GM23338 (cell line): ENCODE measurements around the gene MTR. TPM values are rescaled to one million over a fixed set of nuclear protein-coding genes. Genes with fewer than 3 reads are reported as not detected.

Experiments used
- ATAC-seq: fragments of 200-7000 bp; cut with Tn5 transposase; 3 replicates; pipeline ENCODE4 v1.9.1; 2020
- DNase-seq: peaks from one replicate; pipeline ENCODE4 v3.0.0-alpha.2; 2015; ENCODE audit warnings: low spot score
- H2AFZ ChIP-seq: fragments of 200-600 bp; sonication (generic); 2 replicates; pipeline ENCODE4 v1.8.0; 2016; ENCODE audit warnings: antibody characterized with exemption, mild to moderate bottlenecking, moderate library complexity
- H3F3A ChIP-seq: fragments of 200-600 bp; sonication (generic); replicated peaks from 2 replicates; pipeline ENCODE4 v1.8.0; 2017; ENCODE audit warnings: antibody characterized with exemption, mixed run types, low read depth
- H3K27ac ChIP-seq: fragments of 200-600 bp; sonication (generic); 2 replicates; pipeline ENCODE4 v1.6.1; 2016; ENCODE audit warnings: low read depth
- H3K27me3 ChIP-seq: fragments of 200-600 bp; sonication (generic); 2 replicates; pipeline ENCODE4 v1.8.0; 2016; ENCODE audit warnings: mild to moderate bottlenecking, mixed run types, moderate library complexity; ENCODE audit not compliant: insufficient read depth
- H3K36me3 ChIP-seq: fragments of 200-600 bp; sonication (generic); 2 replicates; pipeline ENCODE4 v1.8.0; 2016; ENCODE audit warnings: mild to moderate bottlenecking; ENCODE audit not compliant: insufficient read depth
- H3K4me1 ChIP-seq: fragments of 200-600 bp; sonication (generic); 2 replicates; pipeline ENCODE4 v1.8.0; 2016; ENCODE audit warnings: mild to moderate bottlenecking, moderate library complexity; ENCODE audit not compliant: insufficient read depth
- H3K4me2 ChIP-seq: fragments of 200-600 bp; sonication (generic); 2 replicates; pipeline ENCODE4 v1.7.1; 2017; ENCODE audit warnings: mixed run types
- H3K4me3 ChIP-seq: fragments of 200-600 bp; sonication (generic); 2 replicates; pipeline ENCODE4 v1.6.1; 2016; ENCODE audit warnings: mixed run types
- H3K79me2 ChIP-seq: fragments of 200-600 bp; sonication (generic); replicated peaks from 2 replicates; pipeline ENCODE4 v1.8.0; 2017; ENCODE audit warnings: mild to moderate bottlenecking; ENCODE audit not compliant: insufficient read depth
- H3K9me2 ChIP-seq: fragments of 200-600 bp; sonication (generic); 2 replicates; pipeline ENCODE4 v1.8.0; 2017; ENCODE audit not compliant: insufficient read depth
- H4K20me1 ChIP-seq: fragments of 200-600 bp; sonication (generic); replicated peaks from 2 replicates; pipeline ENCODE4 v1.8.0; 2017; ENCODE audit warnings: mild to moderate bottlenecking; ENCODE audit not compliant: insufficient read depth
- H3K27ac Mint-ChIP-seq: 2 replicates; pipeline ENCODE4 v1.8.0; 2020; ENCODE audit warnings: inconsistent platforms, mild to moderate bottlenecking, moderate library complexity, mixed read lengths
- H3K27me3 Mint-ChIP-seq: 3 replicates; pipeline ENCODE4 v1.8.0; 2022; ENCODE audit warnings: low read depth, mild to moderate bottlenecking, moderate library complexity, mixed read lengths, inconsistent platforms; ENCODE audit not compliant: insufficient read depth, poor library complexity
- H3K36me3 Mint-ChIP-seq: 3 replicates; pipeline ENCODE4 v1.8.0; 2021; ENCODE audit warnings: low read depth, mild to moderate bottlenecking, inconsistent platforms, moderate library complexity, mixed read lengths
- H3K4me1 Mint-ChIP-seq: 3 replicates; pipeline ENCODE4 v1.8.0; 2020; ENCODE audit warnings: mild to moderate bottlenecking, inconsistent platforms, mixed read lengths
- H3K4me3 Mint-ChIP-seq: 3 replicates; pipeline ENCODE4 v1.8.0; 2021; ENCODE audit warnings: moderate library complexity, mild to moderate bottlenecking, inconsistent platforms, mixed read lengths
- H3K9me3 Mint-ChIP-seq: 3 replicates; pipeline ENCODE4 v1.8.0; 2020; ENCODE audit warnings: moderate library complexity, mild to moderate bottlenecking, inconsistent platforms, mixed read lengths
- CREB1 ChIP-seq: fragments of 250-450 bp; sonication (Bioruptor Pico); IDR thresholded peaks from 2 replicates; pipeline ENCODE4 v1.5.0; 2020; ENCODE audit warnings: low read depth, mild to moderate bottlenecking, moderate library complexity
- EZH2 ChIP-seq: fragments of 200-600 bp; sonication (generic); IDR thresholded peaks from one replicate; pipeline ENCODE4 v1.8.0; 2017; ENCODE audit warnings: antibody characterized with exemption, mild to moderate bottlenecking, low read depth; ENCODE audit not compliant: unreplicated experiment
- EZH2phosphoT487 ChIP-seq: fragments of 200-600 bp; sonication (generic); IDR thresholded peaks from one replicate; pipeline ENCODE4 v1.8.1; 2018; ENCODE audit warnings: antibody characterized with exemption; ENCODE audit not compliant: unreplicated experiment
- JUNB ChIP-seq: IDR thresholded peaks from one replicate; pipeline ENCODE4 v1.6.1; 2016; ENCODE audit warnings: antibody characterized with exemption; ENCODE audit not compliant: unreplicated experiment
- NANOG ChIP-seq: IDR thresholded peaks from 2 replicates; pipeline ENCODE4 v1.6.1; 2016; ENCODE audit warnings: antibody characterized with exemption, borderline replicate concordance
- POLR2AphosphoS5 ChIP-seq: IDR thresholded peaks from 2 replicates; pipeline ENCODE4 v1.6.1; 2016; ENCODE audit warnings: antibody characterized with exemption, low read depth
- STAT1 ChIP-seq: IDR thresholded peaks from one replicate; pipeline ENCODE4 v1.6.1; 2016; ENCODE audit warnings: antibody characterized with exemption; ENCODE audit not compliant: unreplicated experiment
- ZNF114 ChIP-seq: fragments of 250-450 bp; sonication (Bioruptor Pico); IDR thresholded peaks from 2 replicates; pipeline ENCODE4 v1.5.0; 2020; ENCODE audit warnings: mild to moderate bottlenecking, moderate library complexity
- ZNF331 ChIP-seq: fragments of 250-450 bp; sonication (Bioruptor Pico); IDR thresholded peaks from 2 replicates; pipeline ENCODE4 v1.5.0; 2020; ENCODE audit warnings: low read depth, mild to moderate bottlenecking, moderate library complexity
- ZNF462 ChIP-seq: fragments of 250-450 bp; sonication (Bioruptor Pico); IDR thresholded peaks from 2 replicates; pipeline ENCODE4 v1.5.0; 2020; ENCODE audit warnings: mild to moderate bottlenecking, moderate library complexity
- polyA plus RNA-seq: library from polyadenylated mRNA; unstranded; fragments of >200 nt; fragmentation: Nextera tagmentation; extraction: Ambion mirVana; gene quantifications from 2 replicates; pipeline ENCODE4 v1.2.1, GENCODE V29; 2016
- total RNA-seq: library from RNA; depleted of rRNA; stranded (reverse); fragments of >200 nt; shearing (Covaris generic); gene quantifications from 2 replicates; pipeline ENCODE4 v1.2.3, GENCODE V29; 2014
- TF ChIP-seq, protein P1 (sequence below), 2 experiments: fragments of 200-600 bp in 1 of 2; sonication (generic) in 1 of 2; conservative IDR thresholded peaks; 2 replicates each; pipeline versions ENCODE4 v1.5.1 to v1.6.1; 2016 to 2017; ENCODE audit warnings: antibody characterized with exemption in 2 of 2, low read depth in 2 of 2, mild to moderate bottlenecking in 2 of 2, moderate library complexity in 1 of 2
- TF ChIP-seq, protein P2 (sequence below): IDR thresholded peaks from 2 replicates; pipeline ENCODE4 v1.6.1; 2016; ENCODE audit warnings: antibody characterized with exemption
- TF ChIP-seq, protein P3 (sequence below): IDR thresholded peaks from one replicate; pipeline ENCODE4 v1.6.1; 2018; ENCODE audit warnings: antibody characterized with exemption; ENCODE audit not compliant: unreplicated experiment

The MTR gene
- total and polyA plus RNA-seq, 2 experiments from 2014 or later: 6.4 to 20.0 TPM

DNA sequence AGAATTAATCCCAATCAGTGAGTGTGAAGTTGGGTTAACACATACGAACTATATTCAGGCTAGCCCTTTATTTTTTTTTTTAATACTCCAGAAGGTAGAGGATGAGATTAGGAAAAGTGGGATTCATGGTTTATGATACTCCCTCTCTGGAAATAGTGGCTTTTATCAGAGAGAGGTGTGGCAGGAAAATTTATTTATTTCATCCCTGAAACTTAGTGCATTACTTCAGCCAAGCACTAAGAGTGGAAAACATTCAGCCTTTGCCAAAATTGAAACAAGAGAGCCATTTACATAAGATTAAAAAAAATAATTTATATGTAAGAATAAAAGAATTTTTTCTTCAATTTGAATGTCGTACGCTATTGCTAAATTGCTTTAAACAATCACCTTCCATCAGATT lies 35.0 kb downstream of the MTR start:
- Histone ChIP-seq H3F3A (no peaks in the 10 kb centered on the region), H3K4me1 (no peaks in the 10 kb centered on the region), H3K4me3 (no peak overlapping the region), H3K79me2 (no peaks in the 10 kb centered on the region), H2AFZ (no peak overlapping the region), H3K9me2 (no peaks in the 10 kb centered on the region), H3K4me2 (no peak overlapping the region), H3K36me3 (0 out of 2 replicates have a peak, but pooled peaks cover 13% of the 10 kb centered on the region), H3K27me3 (no peaks in the 10 kb centered on the region), H3K27ac (no peak overlapping the region), H4K20me1 (no peaks in the 10 kb centered on the region; the same call in 1 of the 2 replicates)
- no peak for DNase-seq
- Mint-ChIP-seq H3K27me3 (peaks cover 2% of the 10 kb centered on the region), H3K27ac (no peak overlapping the region), H3K4me3 (no peak overlapping the region), H3K4me1 (no peaks in the 10 kb centered on the region), H3K36me3 (peaks cover 31% of the 10 kb centered on the region; the same call in 2 of the 3 replicates), H3K9me3 (no peaks in the 10 kb centered on the region)
- TF ChIP-seq STAT1: no peak
- TF ChIP-seq ZNF114: no peak
- no peak for TF ChIP-seq JUNB
- no peak for TF ChIP-seq NANOG
- TF ChIP-seq ZNF462 (CRISPR knock-in tag): no peak
- TF ChIP-seq EZH2: no peak
- TF ChIP-seq, protein P1, sequence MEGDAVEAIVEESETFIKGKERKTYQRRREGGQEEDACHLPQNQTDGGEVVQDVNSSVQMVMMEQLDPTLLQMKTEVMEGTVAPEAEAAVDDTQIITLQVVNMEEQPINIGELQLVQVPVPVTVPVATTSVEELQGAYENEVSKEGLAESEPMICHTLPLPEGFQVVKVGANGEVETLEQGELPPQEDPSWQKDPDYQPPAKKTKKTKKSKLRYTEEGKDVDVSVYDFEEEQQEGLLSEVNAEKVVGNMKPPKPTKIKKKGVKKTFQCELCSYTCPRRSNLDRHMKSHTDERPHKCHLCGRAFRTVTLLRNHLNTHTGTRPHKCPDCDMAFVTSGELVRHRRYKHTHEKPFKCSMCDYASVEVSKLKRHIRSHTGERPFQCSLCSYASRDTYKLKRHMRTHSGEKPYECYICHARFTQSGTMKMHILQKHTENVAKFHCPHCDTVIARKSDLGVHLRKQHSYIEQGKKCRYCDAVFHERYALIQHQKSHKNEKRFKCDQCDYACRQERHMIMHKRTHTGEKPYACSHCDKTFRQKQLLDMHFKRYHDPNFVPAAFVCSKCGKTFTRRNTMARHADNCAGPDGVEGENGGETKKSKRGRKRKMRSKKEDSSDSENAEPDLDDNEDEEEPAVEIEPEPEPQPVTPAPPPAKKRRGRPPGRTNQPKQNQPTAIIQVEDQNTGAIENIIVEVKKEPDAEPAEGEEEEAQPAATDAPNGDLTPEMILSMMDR (conservative IDR thresholded peaks at IDR 0.05; ENCODE audit: low read depth in 2 of 2): no peak
- TF ChIP-seq POLR2AphosphoS5: no peak
- TF ChIP-seq, protein P2, sequence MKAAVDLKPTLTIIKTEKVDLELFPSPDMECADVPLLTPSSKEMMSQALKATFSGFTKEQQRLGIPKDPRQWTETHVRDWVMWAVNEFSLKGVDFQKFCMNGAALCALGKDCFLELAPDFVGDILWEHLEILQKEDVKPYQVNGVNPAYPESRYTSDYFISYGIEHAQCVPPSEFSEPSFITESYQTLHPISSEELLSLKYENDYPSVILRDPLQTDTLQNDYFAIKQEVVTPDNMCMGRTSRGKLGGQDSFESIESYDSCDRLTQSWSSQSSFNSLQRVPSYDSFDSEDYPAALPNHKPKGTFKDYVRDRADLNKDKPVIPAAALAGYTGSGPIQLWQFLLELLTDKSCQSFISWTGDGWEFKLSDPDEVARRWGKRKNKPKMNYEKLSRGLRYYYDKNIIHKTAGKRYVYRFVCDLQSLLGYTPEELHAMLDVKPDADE: no peak
- TF ChIP-seq ZNF331 (CRISPR knock-in tag): no peak
- no peak for TF ChIP-seq EZH2phosphoT487
- no peak for TF ChIP-seq CREB1 (CRISPR knock-in tag)
- TF ChIP-seq, protein P3, sequence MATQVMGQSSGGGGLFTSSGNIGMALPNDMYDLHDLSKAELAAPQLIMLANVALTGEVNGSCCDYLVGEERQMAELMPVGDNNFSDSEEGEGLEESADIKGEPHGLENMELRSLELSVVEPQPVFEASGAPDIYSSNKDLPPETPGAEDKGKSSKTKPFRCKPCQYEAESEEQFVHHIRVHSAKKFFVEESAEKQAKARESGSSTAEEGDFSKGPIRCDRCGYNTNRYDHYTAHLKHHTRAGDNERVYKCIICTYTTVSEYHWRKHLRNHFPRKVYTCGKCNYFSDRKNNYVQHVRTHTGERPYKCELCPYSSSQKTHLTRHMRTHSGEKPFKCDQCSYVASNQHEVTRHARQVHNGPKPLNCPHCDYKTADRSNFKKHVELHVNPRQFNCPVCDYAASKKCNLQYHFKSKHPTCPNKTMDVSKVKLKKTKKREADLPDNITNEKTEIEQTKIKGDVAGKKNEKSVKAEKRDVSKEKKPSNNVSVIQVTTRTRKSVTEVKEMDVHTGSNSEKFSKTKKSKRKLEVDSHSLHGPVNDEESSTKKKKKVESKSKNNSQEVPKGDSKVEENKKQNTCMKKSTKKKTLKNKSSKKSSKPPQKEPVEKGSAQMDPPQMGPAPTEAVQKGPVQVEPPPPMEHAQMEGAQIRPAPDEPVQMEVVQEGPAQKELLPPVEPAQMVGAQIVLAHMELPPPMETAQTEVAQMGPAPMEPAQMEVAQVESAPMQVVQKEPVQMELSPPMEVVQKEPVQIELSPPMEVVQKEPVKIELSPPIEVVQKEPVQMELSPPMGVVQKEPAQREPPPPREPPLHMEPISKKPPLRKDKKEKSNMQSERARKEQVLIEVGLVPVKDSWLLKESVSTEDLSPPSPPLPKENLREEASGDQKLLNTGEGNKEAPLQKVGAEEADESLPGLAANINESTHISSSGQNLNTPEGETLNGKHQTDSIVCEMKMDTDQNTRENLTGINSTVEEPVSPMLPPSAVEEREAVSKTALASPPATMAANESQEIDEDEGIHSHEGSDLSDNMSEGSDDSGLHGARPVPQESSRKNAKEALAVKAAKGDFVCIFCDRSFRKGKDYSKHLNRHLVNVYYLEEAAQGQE: no peak
- ATAC-seq: no peak
